H9 (cell line): Measurements from ENCODE around the gene CORIN. TPM values are rescaled to one million over a fixed set of nuclear protein-coding genes. Genes with fewer than 3 reads are reported as not detected.

Experiments
- DNase-seq: peaks from one replicate; pipeline ENCODE4 v3.0.0-alpha.2; 2017
- H2AFZ ChIP-seq: one replicate; pipeline ENCODE4 v1.6.1; 2013; ENCODE audit warnings: mild to moderate bottlenecking, low read length, control low read depth, moderate library complexity
- H2AK5ac ChIP-seq: 2 replicates; pipeline ENCODE4 v1.6.1; 2013; ENCODE audit warnings: low read length, control low read depth, mixed read lengths; ENCODE audit not compliant: insufficient read length
- H2BK120ac ChIP-seq: one replicate; pipeline ENCODE4 v1.6.1; 2013; ENCODE audit warnings: low read depth, mild to moderate bottlenecking, low read length, control low read depth, inconsistent platforms; ENCODE audit not compliant: poor library complexity, severe bottlenecking
- H2BK12ac ChIP-seq: 2 replicates; pipeline ENCODE4 v1.6.1; 2013; ENCODE audit warnings: low read length, control low read depth, mixed read lengths, low read depth; ENCODE audit not compliant: insufficient read length
- H2BK15ac ChIP-seq: 2 replicates; pipeline ENCODE4 v1.6.1; 2013; ENCODE audit warnings: low read depth, low read length, control low read depth
- H2BK20ac ChIP-seq: one replicate; pipeline ENCODE4 v1.6.1; 2013; ENCODE audit warnings: low read depth, mild to moderate bottlenecking, low read length, control low read depth, inconsistent platforms; ENCODE audit not compliant: poor library complexity, severe bottlenecking
- H2BK5ac ChIP-seq: 2 replicates; pipeline ENCODE4 v1.6.1; 2013; ENCODE audit warnings: low read length, control low read depth, mixed read lengths; ENCODE audit not compliant: insufficient read length
- H3K14ac ChIP-seq: 2 replicates; pipeline ENCODE4 v1.6.1; 2013; ENCODE audit warnings: low read length, control low read depth; ENCODE audit not compliant: insufficient read depth
- H3K18ac ChIP-seq: 2 replicates; pipeline ENCODE4 v1.6.1; 2013; ENCODE audit warnings: low read depth, mild to moderate bottlenecking, mixed read lengths, low read length, control low read depth; ENCODE audit not compliant: insufficient read length
- H3K23ac ChIP-seq: 2 replicates; pipeline ENCODE4 v1.6.1; 2013; ENCODE audit warnings: low read length, control low read depth, mixed read lengths, low read depth; ENCODE audit not compliant: insufficient read length
- H3K23me2 ChIP-seq: 2 replicates; pipeline ENCODE4 v1.6.1; 2013; ENCODE audit warnings: low read depth, mild to moderate bottlenecking, mixed read lengths, low read length, control low read depth; ENCODE audit not compliant: insufficient read length, poor library complexity, severe bottlenecking
- H3K27ac ChIP-seq: 2 replicates; pipeline ENCODE4 v1.5.1; 2013; ENCODE audit warnings: low read length, control low read depth, mixed read lengths, low read depth; ENCODE audit not compliant: insufficient read length
- H3K27me3 ChIP-seq: 2 replicates; pipeline ENCODE4 v1.6.1; 2013; ENCODE audit warnings: low read length, control low read depth, inconsistent platforms; ENCODE audit not compliant: insufficient read depth
- H3K4ac ChIP-seq: 2 replicates; pipeline ENCODE4 v1.6.1; 2013; ENCODE audit warnings: low read depth, mild to moderate bottlenecking, control low read depth, inconsistent platforms, low read length, moderate library complexity
- H3K4me1 ChIP-seq: 2 replicates; pipeline ENCODE4 v1.6.1; 2013; ENCODE audit warnings: low read length, control low read depth, inconsistent platforms; ENCODE audit not compliant: insufficient read depth
- H3K4me2 ChIP-seq: 2 replicates; pipeline ENCODE4 v1.6.1; 2013; ENCODE audit warnings: low read length, control low read depth, mixed read lengths; ENCODE audit not compliant: insufficient read length, insufficient read depth
- H3K56ac ChIP-seq: 2 replicates; pipeline ENCODE4 v1.6.1; 2013; ENCODE audit warnings: low read depth, mild to moderate bottlenecking, mixed read lengths, low read length, control low read depth; ENCODE audit not compliant: insufficient read length
- H3K79me1 ChIP-seq: 2 replicates; pipeline ENCODE4 v1.6.1; 2013; ENCODE audit warnings: low read depth, mild to moderate bottlenecking, moderate library complexity, low read length, control low read depth, inconsistent platforms; ENCODE audit not compliant: insufficient read depth, poor library complexity, severe bottlenecking
- H3K79me2 ChIP-seq: 2 replicates; pipeline ENCODE4 v1.6.1; 2013; ENCODE audit warnings: low read length, control low read depth, inconsistent platforms; ENCODE audit not compliant: insufficient read depth
- H3K9ac ChIP-seq: 2 replicates; pipeline ENCODE4 v1.6.1; 2013; ENCODE audit warnings: low read length, control low read depth, mixed read lengths; ENCODE audit not compliant: insufficient read length; ENCODE audit errors: extremely low read depth
- H3K9me3 ChIP-seq: one replicate; pipeline ENCODE4 v1.6.1; 2013; ENCODE audit warnings: low read depth, low read length, inconsistent platforms; ENCODE audit not compliant: control insufficient read depth
- H3T11ph ChIP-seq: one replicate; pipeline ENCODE4 v1.6.1; 2013; ENCODE audit warnings: mild to moderate bottlenecking, low read length, control low read depth, inconsistent platforms
- H4K20me1 ChIP-seq: one replicate; pipeline ENCODE4 v1.6.1; 2013; ENCODE audit not compliant: control insufficient read depth, insufficient read length, insufficient read depth
- H4K5ac ChIP-seq: 2 replicates; pipeline ENCODE4 v1.6.1; 2013; ENCODE audit warnings: low read depth, mild to moderate bottlenecking, mixed read lengths, low read length, control low read depth; ENCODE audit not compliant: insufficient read length
- H4K8ac ChIP-seq: replicated peaks from 2 replicates; pipeline ENCODE4 v1.6.1; 2013; ENCODE audit warnings: low read length, control low read depth, mixed read lengths, low read depth; ENCODE audit not compliant: insufficient read length
- H4K91ac ChIP-seq: 2 replicates; pipeline ENCODE4 v1.6.1; 2013; ENCODE audit warnings: low read depth, mild to moderate bottlenecking, moderate library complexity, mixed read lengths, low read length, control low read depth; ENCODE audit not compliant: insufficient read length
- H3K27ac Mint-ChIP-seq, 3 experiments: 2 replicates in 2 of 3; 3 replicates in 1 of 3; pipeline ENCODE4 v1.8.0; 2020 to 2021; ENCODE audit warnings: mixed read lengths in 3 of 3, mild to moderate bottlenecking in 1 of 3, moderate library complexity in 1 of 3
- H3K27me3 Mint-ChIP-seq: 2 replicates; pipeline ENCODE4 v1.8.0; 2021; ENCODE audit warnings: low read depth, mild to moderate bottlenecking, moderate library complexity, mixed read lengths
- H3K36me3 Mint-ChIP-seq, 3 experiments: 2 replicates in 2 of 3; 3 replicates in 1 of 3; pipeline ENCODE4 v1.8.0; 2020 to 2021; ENCODE audit warnings: low read depth in 3 of 3, mixed read lengths in 3 of 3; ENCODE audit not compliant: insufficient read depth in 1 of 3
- H3K4me1 Mint-ChIP-seq, 2 experiments: 2 replicates each; pipeline ENCODE4 v1.8.0; 2020; ENCODE audit warnings: mixed read lengths in 2 of 2
- H3K4me3 Mint-ChIP-seq, 2 experiments: 2 replicates in 1 of 2; 3 replicates in 1 of 2; pipeline ENCODE4 v1.8.0; 2020 to 2021; ENCODE audit warnings: mild to moderate bottlenecking in 2 of 2, mixed read lengths in 2 of 2, moderate library complexity in 1 of 2
- H3K9me3 Mint-ChIP-seq, 2 experiments: 2 replicates in 1 of 2; 3 replicates in 1 of 2; pipeline ENCODE4 v1.8.0; 2020; ENCODE audit warnings: mild to moderate bottlenecking in 2 of 2, mixed read lengths in 2 of 2, moderate library complexity in 1 of 2
- WGBS: extraction: QIAGEN DNeasy Blood & Tissue Kit; methylation state at CpG from one replicate; pipeline ENCODE4 v1.1.7; 2013; ENCODE audit warnings: missing lambda C conversion rate, low lambda C conversion rate, mixed read lengths; ENCODE audit not compliant: insufficient read length; ENCODE audit errors: extremely low coverage; 5-methylcytosine and 5-hydroxymethylcytosine counted together
- total RNA-seq: library from RNA; stranded (reverse); gene quantifications from 2 replicates; pipeline ENCODE4 v1.2.1, GENCODE V29; 2021
- TF ChIP-seq, protein P1 (sequence below): fragments of 200-600 bp; sonication (generic); conservative IDR thresholded peaks from 3 replicates; pipeline ENCODE4 v1.8.0; 2021; ENCODE audit warnings: antibody characterized with exemption, mild to moderate bottlenecking

The CORIN gene
- total RNA-seq, 1 experiment from 2014 or later = 0.39 TPM

GRCh38 chr4:47749858-47750257 is 88.0 kb downstream of the CORIN start:
- Histone ChIP-seq H3K23me2 (no peaks in the 10 kb centered on the region), H4K5ac (no peak overlapping the region), H2BK20ac (no peak overlapping the region), H3K4me2 (no peak overlapping the region), H4K91ac (no peak overlapping the region), H2AFZ (no peak overlapping the region), H3K18ac (no peak overlapping the region), H3K4me1 (peaks cover 4% of the 10 kb centered on the region; the same call in 1 of the 2 replicates), H2BK12ac (no peak overlapping the region), H2AK5ac (no peak overlapping the region), H4K20me1 (no peaks in the 10 kb centered on the region), H3K79me1 (no peaks in the 10 kb centered on the region), H3K14ac (no peak overlapping the region), H3K23ac (no peak overlapping the region), H3K56ac (no peak overlapping the region), H3K4ac (no peak overlapping the region), H3K27me3 (no peaks in the 10 kb centered on the region), H3K27ac (no peak overlapping the region), H3T11ph (no peak overlapping the region), H2BK5ac (no peak overlapping the region), H4K8ac (no peak overlapping the region), H3K9me3 (no peaks in the 10 kb centered on the region), H2BK120ac (no peak overlapping the region), H2BK15ac (no peak overlapping the region), H3K9ac (no peak overlapping the region), H3K79me2 (no peaks in the 10 kb centered on the region)
- no peak overlapping the region for H3K4me3 Mint-ChIP-seq
- H3K9me3 Mint-ChIP-seq = peaks cover 14 to 17% of the 10 kb centered on the region in 2 experiments
- TF ChIP-seq, protein P1, sequence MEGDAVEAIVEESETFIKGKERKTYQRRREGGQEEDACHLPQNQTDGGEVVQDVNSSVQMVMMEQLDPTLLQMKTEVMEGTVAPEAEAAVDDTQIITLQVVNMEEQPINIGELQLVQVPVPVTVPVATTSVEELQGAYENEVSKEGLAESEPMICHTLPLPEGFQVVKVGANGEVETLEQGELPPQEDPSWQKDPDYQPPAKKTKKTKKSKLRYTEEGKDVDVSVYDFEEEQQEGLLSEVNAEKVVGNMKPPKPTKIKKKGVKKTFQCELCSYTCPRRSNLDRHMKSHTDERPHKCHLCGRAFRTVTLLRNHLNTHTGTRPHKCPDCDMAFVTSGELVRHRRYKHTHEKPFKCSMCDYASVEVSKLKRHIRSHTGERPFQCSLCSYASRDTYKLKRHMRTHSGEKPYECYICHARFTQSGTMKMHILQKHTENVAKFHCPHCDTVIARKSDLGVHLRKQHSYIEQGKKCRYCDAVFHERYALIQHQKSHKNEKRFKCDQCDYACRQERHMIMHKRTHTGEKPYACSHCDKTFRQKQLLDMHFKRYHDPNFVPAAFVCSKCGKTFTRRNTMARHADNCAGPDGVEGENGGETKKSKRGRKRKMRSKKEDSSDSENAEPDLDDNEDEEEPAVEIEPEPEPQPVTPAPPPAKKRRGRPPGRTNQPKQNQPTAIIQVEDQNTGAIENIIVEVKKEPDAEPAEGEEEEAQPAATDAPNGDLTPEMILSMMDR = no peak
- DNase-seq = no peak
- no CpG with 5 or more reads among the region's 4 CpGs for WGBS
- H3K27me3 Mint-ChIP-seq = no peaks in the 10 kb centered on the region
- no peak overlapping the region for H3K27ac Mint-ChIP-seq
- peaks cover 7 to 10% (median 9%) of the 10 kb centered on the region in 3 experiments; a peak in 6 of 7 replicates for H3K36me3 Mint-ChIP-seq
- H3K4me1 Mint-ChIP-seq = peaks cover 6 to 9% of the 10 kb centered on the region in 2 experiments
